ENCODE data around the gene RASGRP4.

- TF ChIP-seq ATF3 (IDR thresholded peaks at IDR 0.05; ENCODE audit: borderline replicate concordance, extremely low read depth, low read depth, low read length) (no peak), KDM1A (IDR thresholded peaks at IDR 0.05; ENCODE audit: borderline replicate concordance) (no peak), TARDBP (IDR thresholded peaks at IDR 0.05; ENCODE audit: borderline replicate concordance) (no peak), CTCF (IDR thresholded peaks at IDR 0.05 in 2 of 3, conservative IDR thresholded peaks at IDR 0.05 in 1 of 3; ENCODE audit: control insufficient read depth in 2 of 3, extremely low read depth in 1 of 3, insufficient read depth in 1 of 3, low read depth in 3 of 3, low read length in 3 of 3) (no peak), BMI1 (IDR thresholded peaks at IDR 0.05; ENCODE audit: borderline replicate concordance) (no peak), ZBTB33 (IDR thresholded peaks at IDR 0.05) (no peak), POLR2A (IDR thresholded peaks at IDR 0.05; ENCODE audit: low read depth, low read length) (no peak)
These were observed 11.3 kb upstream of the RASGRP4 start for GRCh38 chr19:38437295-38437694.

Data from GM12878 (cell line).